Testis (tissue), 3 donors: ENCODE data around the gene GRM3. TPM values are rescaled to one million over a fixed set of nuclear protein-coding genes. Genes with fewer than 3 reads are reported as not detected.

Experiments used
- DNase-seq: peaks from one replicate; pipeline ENCODE4 v3.0.0-alpha.2; 2019
- H3K27ac ChIP-seq, 2 donors: fragments of 200-600 bp; sonication (generic); one replicate each; pipeline ENCODE4 v1.5.1; 2019
- H3K27me3 ChIP-seq: fragments of 200-600 bp; sonication (generic); one replicate; pipeline ENCODE4 v1.5.1; 2019
- H3K36me3 ChIP-seq: fragments of 200-600 bp; sonication (generic); one replicate; pipeline ENCODE4 v1.5.1; 2017; ENCODE audit warnings: low read depth; ENCODE audit errors: missing control alignments
- H3K4me1 ChIP-seq: fragments of 200-600 bp; sonication (generic); one replicate; pipeline ENCODE4 v1.5.1; 2019
- H3K4me3 ChIP-seq, 2 donors: fragments of 200-600 bp; sonication (generic); one replicate each; pipeline ENCODE4 v1.5.1; 2017 to 2019
- H3K9me3 ChIP-seq: fragments of 200-600 bp; sonication (generic); one replicate; pipeline ENCODE4 v1.5.1; 2017
- POLR2A ChIP-seq: fragments of 450-650 bp; IDR thresholded peaks from one replicate; pipeline ENCODE4 v1.6.1; 2017; ENCODE audit warnings: antibody characterized with exemption, mild to moderate bottlenecking, moderate library complexity
- WGBS, 2 donors: methylation state at CpG; one replicate each; pipeline ENCODE4 v1.1.5; 2018; 5-methylcytosine and 5-hydroxymethylcytosine counted together
- intact Hi-C: fragments of 100-400 bp; cut with DNase I; formaldehyde crosslinking; loops from one replicate; pipeline ENCODE4 v1.15.1; 2023; ENCODE audit warnings: low total_unique reads
- polyA plus RNA-seq: library from polyadenylated mRNA; stranded (reverse); fragments of 350-450 nt; fragmentation: Illumina TruSeq; extraction: RNeasy Lipid Tissue Mini Kit (QIAGEN cat#74804); gene quantifications from one replicate; pipeline ENCODE4 v1.2.3, GENCODE V29; 2014; ENCODE audit warnings: low read depth, low replicate concordance; ENCODE audit not compliant: insufficient read depth
- total RNA-seq, 2 donors: library from RNA; depleted of rRNA; stranded (reverse); fragments of >200 nt; gene quantifications; one replicate each; pipeline ENCODE4 v1.2.3, GENCODE V29; 2016
- TF ChIP-seq, protein P1 (sequence below), 3 experiments: fragments of 450-650 bp in 2 of 3; fragments of 200-600 bp in 1 of 3; sonication (generic) in 1 of 3; IDR thresholded peaks; one replicate each; pipeline ENCODE4 v1.5.1; 2016 to 2019; ENCODE audit warnings: antibody characterized with exemption in 3 of 3, mild to moderate bottlenecking in 2 of 3, moderate library complexity in 1 of 3

GRM3 gene
- total and polyA plus RNA-seq, 3 donors from 2014 or later, result 0.12 to 0.47 (median 0.29) TPM

DNA sequence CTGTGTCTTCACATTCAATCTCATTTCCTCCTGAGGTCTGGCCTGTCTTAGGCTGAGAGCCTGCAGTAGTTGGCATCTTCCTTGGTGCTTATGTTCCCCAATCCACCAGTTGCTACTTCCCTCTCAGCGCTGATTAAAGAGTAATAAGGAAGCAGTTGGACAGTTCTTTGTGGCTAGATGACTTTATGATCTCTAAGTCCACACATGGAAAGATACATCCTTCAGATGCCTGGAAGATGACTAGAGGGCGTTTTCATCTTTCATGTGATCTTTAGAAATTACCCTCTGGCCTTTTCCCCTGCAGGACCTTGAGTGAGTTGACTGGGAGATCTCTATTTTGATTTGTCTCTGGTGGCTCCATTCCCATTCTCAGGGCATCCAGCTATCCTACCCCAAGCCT, 204.5 kb downstream of the GRM3 start:
- intact Hi-C loops, result no loop called here
- Histone ChIP-seq H3K27ac (no peak overlapping the region), H3K27me3 (no peaks in the 10 kb centered on the region), H3K36me3 (no peaks in the 10 kb centered on the region), H3K4me1 (no peaks in the 10 kb centered on the region), H3K4me3 (no peak overlapping the region), H3K9me3 (no peaks in the 10 kb centered on the region)
- TF ChIP-seq, protein P1, sequence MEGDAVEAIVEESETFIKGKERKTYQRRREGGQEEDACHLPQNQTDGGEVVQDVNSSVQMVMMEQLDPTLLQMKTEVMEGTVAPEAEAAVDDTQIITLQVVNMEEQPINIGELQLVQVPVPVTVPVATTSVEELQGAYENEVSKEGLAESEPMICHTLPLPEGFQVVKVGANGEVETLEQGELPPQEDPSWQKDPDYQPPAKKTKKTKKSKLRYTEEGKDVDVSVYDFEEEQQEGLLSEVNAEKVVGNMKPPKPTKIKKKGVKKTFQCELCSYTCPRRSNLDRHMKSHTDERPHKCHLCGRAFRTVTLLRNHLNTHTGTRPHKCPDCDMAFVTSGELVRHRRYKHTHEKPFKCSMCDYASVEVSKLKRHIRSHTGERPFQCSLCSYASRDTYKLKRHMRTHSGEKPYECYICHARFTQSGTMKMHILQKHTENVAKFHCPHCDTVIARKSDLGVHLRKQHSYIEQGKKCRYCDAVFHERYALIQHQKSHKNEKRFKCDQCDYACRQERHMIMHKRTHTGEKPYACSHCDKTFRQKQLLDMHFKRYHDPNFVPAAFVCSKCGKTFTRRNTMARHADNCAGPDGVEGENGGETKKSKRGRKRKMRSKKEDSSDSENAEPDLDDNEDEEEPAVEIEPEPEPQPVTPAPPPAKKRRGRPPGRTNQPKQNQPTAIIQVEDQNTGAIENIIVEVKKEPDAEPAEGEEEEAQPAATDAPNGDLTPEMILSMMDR (IDR thresholded peaks at IDR 0.05), result no peak
- no peak for TF ChIP-seq POLR2A
- no peak for DNase-seq
- 76 to 89% methylated on average over 2 of the region's 2 CpGs for WGBS, 2 donors

DNA sequence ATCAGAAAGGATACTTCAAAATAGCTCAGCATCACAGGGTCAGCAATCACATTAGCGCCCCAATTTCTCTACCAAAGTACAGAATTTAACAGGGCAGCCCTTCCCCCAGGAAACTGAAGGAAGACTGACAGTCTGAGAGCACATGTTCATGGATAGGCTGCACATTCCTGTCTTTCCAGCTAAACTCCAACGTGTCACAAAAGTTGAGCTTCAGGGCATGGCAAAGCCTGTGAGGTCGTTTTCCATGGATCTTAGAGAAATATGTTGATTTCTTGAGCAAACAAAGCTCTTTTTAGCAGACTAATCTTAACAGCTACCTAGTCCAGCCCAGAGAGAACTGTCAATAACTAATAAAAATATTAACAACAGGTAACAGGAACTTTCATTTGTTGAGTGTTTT, 207.9 kb downstream of the GRM3 start:
- 60 to 79% methylated on average over 3 of the region's 3 CpGs for WGBS, 2 donors
- Histone ChIP-seq H3K36me3 (no peaks in the 10 kb centered on the region), H3K9me3 (no peaks in the 10 kb centered on the region), H3K27me3 (no peaks in the 10 kb centered on the region), H3K4me1 (no peaks in the 10 kb centered on the region), H3K27ac (no peak overlapping the region), H3K4me3 (no peak overlapping the region)
- no peak for TF ChIP-seq POLR2A
- TF ChIP-seq, protein P1 (IDR thresholded peaks at IDR 0.05), result no peak
- no peak for DNase-seq
- intact Hi-C loops, result no loop called here

DNA sequence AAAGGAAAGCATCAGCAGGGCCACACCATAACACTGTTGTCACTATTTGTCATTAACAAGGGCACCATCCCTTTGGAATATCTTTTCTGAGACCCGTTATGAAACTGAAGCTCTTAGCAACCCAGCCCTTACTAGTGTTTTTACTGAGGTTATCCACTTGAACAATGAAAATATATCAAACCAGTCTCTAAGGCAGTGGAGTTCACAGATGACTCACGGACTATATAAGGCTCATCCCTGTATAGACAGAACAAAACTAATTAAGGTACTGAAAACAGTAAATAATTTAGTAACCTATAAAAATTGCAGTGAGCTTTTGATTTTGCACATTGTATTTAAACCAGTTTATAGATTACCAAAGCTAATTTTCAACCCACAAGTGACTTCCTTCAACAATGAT, 219.7 kb downstream of the GRM3 start:
- Histone ChIP-seq H3K36me3 (no peaks in the 10 kb centered on the region), H3K27ac (no peak overlapping the region), H3K4me3 (no peak overlapping the region), H3K4me1 (no peaks in the 10 kb centered on the region), H3K27me3 (no peaks in the 10 kb centered on the region), H3K9me3 (no peaks in the 10 kb centered on the region)
- DNase-seq, result no peak
- intact Hi-C loops, result no loop called here
- TF ChIP-seq, protein P1 (IDR thresholded peaks at IDR 0.05), result no peak
- TF ChIP-seq POLR2A, result no peak
- WGBS, 2 donors, result 80 to 96% methylated on average over 2 of the region's 2 CpGs

DNA sequence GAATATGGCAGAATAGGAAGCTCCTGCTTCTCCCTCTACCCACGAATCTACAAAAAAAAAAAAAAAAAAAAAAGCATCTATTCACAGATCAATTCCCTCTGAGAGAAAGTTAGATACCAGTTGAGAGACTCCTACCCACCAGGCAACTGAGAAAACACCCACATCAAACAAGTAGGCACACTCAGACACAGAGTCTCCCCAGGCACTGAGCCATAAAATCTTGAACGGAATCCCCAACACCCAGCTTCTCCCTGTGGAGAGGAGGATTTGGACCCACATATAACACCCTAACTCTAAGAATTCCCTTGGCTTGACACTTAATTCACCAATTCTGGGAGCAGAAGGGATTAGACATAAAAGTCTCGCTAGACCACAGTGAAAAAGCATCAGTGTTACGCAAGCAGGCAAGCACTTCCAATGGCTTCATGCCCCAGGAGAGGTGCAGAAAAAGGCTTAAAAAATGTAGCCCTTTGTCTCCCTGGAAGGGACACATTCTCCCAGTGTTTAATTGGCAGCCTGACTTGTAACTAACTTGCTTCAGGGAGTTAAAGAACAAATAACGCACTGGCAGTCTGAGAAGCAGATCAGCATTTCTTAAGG, 223.6 kb downstream of the GRM3 start:
- Histone ChIP-seq H3K36me3 (no peaks in the 10 kb centered on the region), H3K27me3 (no peaks in the 10 kb centered on the region), H3K27ac (no peak overlapping the region), H3K9me3 (no peaks in the 10 kb centered on the region), H3K4me3 (no peak overlapping the region), H3K4me1 (no peaks in the 10 kb centered on the region)
- 54 to 61% methylated on average over 5 of the region's 5 CpGs for WGBS, 2 donors
- no peak for DNase-seq
- intact Hi-C loops, result no loop called here
- TF ChIP-seq, protein P1 (IDR thresholded peaks at IDR 0.05), result no peak
- TF ChIP-seq POLR2A, result no peak

DNA sequence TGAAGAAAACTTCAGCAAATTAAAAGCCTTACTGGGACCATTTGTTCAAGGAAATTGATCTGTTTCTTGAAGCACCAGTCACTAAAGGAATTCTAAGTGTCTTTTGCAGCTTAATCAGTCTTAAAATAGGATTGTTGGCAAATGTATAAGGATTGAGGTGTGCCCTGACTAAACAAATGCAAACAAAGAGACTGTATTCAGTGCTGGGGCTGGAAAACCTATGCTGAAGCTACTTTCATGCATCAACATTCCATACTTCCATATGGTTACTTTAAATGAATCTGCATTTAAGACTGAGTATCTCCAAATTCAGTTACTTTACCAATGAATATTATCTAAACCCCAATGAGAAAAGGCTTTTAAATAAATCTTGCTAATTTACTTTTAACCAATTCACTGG, 232.4 kb downstream of the GRM3 start:
- no peak overlapping the region for H3K27ac ChIP-seq
- TF ChIP-seq POLR2A, result no peak
- TF ChIP-seq, protein P1 (IDR thresholded peaks at IDR 0.05), result no peak
- H3K4me1 ChIP-seq, result no peaks in the 10 kb centered on the region
- no peaks in the 10 kb centered on the region for H3K27me3 ChIP-seq
- intact Hi-C loops, result no loop called here
- no peaks in the 10 kb centered on the region for H3K9me3 ChIP-seq
- H3K36me3 ChIP-seq, result no peaks in the 10 kb centered on the region
- no peak for DNase-seq
- no peak overlapping the region for H3K4me3 ChIP-seq
